ENCODE results near the gene ZFP28.

ZFP28 gene

DNA sequence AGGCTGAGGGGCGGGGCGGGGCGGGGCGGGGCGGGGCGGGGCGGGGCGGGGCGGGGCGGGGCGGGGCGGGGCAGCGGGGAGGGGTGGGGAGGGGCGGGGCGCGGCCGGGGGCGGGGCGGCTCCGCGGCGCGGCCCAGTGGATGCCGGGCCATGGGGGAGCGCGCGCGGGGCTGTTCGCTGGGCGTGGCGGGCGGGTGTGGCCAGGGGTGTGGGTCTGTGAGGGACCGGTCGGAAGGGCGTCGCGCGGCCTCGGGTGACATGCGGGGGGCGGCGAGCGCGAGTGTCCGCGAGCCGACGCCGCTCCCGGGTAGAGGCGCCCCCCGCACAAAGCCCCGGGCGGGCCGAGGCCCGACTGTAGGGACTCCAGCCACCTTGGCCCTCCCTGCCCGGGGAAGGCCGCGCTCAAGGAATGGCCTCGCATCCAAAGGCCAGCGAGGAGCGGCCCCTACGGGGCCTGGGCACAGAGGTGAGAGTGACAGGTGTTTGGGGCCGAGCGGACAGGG, at the start of gene ZFP28:
Gene ZFP28 (plus strand): TSS at position 188 of the 503 bp plus-strand sequence. CDS start 71 bp downstream, at position 259.
- no peaks in the 10 kb centered on the region for H3K4me1 ChIP-seq (ENCODE audit: insufficient read depth, low read length)
- peak within 1 kb of the TSS; percentile 89 for H3K9ac ChIP-seq (ENCODE audit: low read depth, low read length)
- H3K36me3 ChIP-seq (ENCODE audit: insufficient read depth, low read length), result no peaks in the 10 kb centered on the region
- peaks cover 3% of the 10 kb centered on the region; the same call in 1 of the 2 replicates for H3K9me3 ChIP-seq (ENCODE audit: control insufficient read depth, insufficient read depth, low read length)

GRCh38 chr19:56491399-56491798, 47.3 kb upstream of the ZFP28 start:
- Histone ChIP-seq H3K36me3 (ENCODE audit: insufficient read depth, low read length) (no peaks in the 10 kb centered on the region; the same call in 1 of the 2 replicates), H3K9me3 (ENCODE audit: control insufficient read depth, insufficient read depth, low read length) (peaks cover 6% of the 10 kb centered on the region; the same call in 1 of the 2 replicates), H3K9ac (ENCODE audit: low read depth, low read length) (no peak overlapping the region), H3K4me1 (ENCODE audit: insufficient read depth, low read length) (peaks cover 5% of the 10 kb centered on the region; the same call in 1 of the 2 replicates)

DNA sequence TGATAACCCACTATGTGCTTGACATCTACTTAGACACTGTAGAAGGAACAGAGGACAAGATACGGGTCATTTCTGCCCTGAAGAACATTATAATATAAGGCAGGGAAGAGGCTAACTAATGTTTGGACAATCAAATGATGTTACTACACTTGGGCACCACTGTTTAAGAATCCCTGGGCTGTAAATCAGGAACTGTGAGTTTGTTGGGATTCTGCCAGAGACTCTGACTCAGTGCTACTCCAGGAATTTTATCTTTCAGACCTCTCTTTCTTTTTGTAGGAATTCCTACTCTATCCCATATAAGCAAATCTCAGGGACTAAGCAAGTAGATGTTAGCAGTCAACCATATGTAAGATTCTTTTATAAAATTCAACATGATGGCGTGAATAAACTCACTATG, 34.2 kb upstream of the ZFP28 start:
- H3K36me3 ChIP-seq (ENCODE audit: insufficient read depth, low read length), result no peaks in the 10 kb centered on the region
- no peak overlapping the region for H3K9ac ChIP-seq (ENCODE audit: low read depth, low read length)
- no peaks in the 10 kb centered on the region for H3K4me1 ChIP-seq (ENCODE audit: insufficient read depth, low read length)
- H3K9me3 ChIP-seq (ENCODE audit: control insufficient read depth, insufficient read depth, low read length), result no peaks in the 10 kb centered on the region

- no peaks in the 10 kb centered on the region; the same call in 1 of the 2 replicates for H3K9me3 ChIP-seq (ENCODE audit: control insufficient read depth, insufficient read depth, low read length)
- H3K9ac ChIP-seq (ENCODE audit: low read depth, low read length), result peak within 1 kb of the TSS; percentile 85
- no peaks in the 10 kb centered on the region for H3K36me3 ChIP-seq (ENCODE audit: insufficient read depth, low read length)
These were observed 31.1 kb upstream of the ZFP28 start, which contains the start of gene ZNF471 for GRCh38 chr19:56507446-56508289. Gene ZNF471, plus strand, starts transcription at chr19:56507855. Its CDS starts 3,717 bp downstream, at chr19:56511572.

DNA sequence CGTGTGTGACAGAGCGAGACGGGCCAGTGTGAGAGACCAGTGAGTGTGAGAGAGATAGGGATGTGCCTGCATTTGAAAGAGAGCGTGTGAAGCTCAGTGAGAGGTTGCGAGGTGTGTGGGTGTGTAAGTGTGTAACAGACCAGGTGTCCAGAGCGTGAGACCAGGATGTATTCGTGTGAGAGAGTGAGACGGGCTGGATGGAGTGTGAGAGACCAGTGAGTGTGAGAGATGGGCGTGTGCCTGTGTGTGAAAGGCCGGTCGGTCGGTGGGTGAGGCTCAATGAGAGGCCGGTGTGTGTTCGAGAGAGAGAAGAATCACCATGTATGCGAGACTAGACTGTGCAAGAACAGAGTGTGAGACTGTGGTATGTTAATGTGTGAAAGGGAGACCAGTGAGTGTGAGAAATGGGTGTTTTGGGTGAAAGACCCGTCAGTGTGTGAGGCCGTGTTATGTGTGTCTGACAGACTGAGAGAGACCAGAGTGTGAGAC, 30.4 kb upstream of the ZFP28 start:
- peak overlapping the region; percentile 85 for H3K9ac ChIP-seq (ENCODE audit: low read depth, low read length)

More at GRCh38 chr19:56507446-56508289, 31.1 kb upstream of the ZFP28 start, which contains the start of gene ZNF471:
- no peaks in the 10 kb centered on the region for H3K4me1 ChIP-seq (ENCODE audit: insufficient read depth, low read length)

GRCh38 chr19:56525214-56525860, 13.4 kb upstream of the ZFP28 start:
- H3K36me3 ChIP-seq (ENCODE audit: insufficient read depth, low read length), result no peaks in the 10 kb centered on the region
- peaks cover 14% of the 10 kb centered on the region for H3K9me3 ChIP-seq (ENCODE audit: control insufficient read depth, insufficient read depth, low read length)
- no peaks in the 10 kb centered on the region for H3K4me1 ChIP-seq (ENCODE audit: insufficient read depth, low read length)
- H3K9ac ChIP-seq (ENCODE audit: low read depth, low read length), result no peak overlapping the region

More for the DNA sequence above, 30.4 kb upstream of the ZFP28 start:
- Histone ChIP-seq H3K9me3 (ENCODE audit: control insufficient read depth, insufficient read depth, low read length) (no peaks in the 10 kb centered on the region; the same call in 1 of the 2 replicates), H3K36me3 (ENCODE audit: insufficient read depth, low read length) (no peaks in the 10 kb centered on the region), H3K4me1 (ENCODE audit: insufficient read depth, low read length) (no peaks in the 10 kb centered on the region)

- H3K36me3 ChIP-seq (ENCODE audit: insufficient read depth, low read length), result no peaks in the 10 kb centered on the region
- no peaks in the 10 kb centered on the region for H3K4me1 ChIP-seq (ENCODE audit: insufficient read depth, low read length)
- H3K9me3 ChIP-seq (ENCODE audit: control insufficient read depth, insufficient read depth, low read length), result peaks cover 3% of the 10 kb centered on the region
- H3K9ac ChIP-seq (ENCODE audit: low read depth, low read length), result no peak overlapping the region; the same call in 1 of the 2 replicates
These were observed 1.3 kb upstream of the ZFP28 start for GRCh38 chr19:56537442-56537841.

DNA sequence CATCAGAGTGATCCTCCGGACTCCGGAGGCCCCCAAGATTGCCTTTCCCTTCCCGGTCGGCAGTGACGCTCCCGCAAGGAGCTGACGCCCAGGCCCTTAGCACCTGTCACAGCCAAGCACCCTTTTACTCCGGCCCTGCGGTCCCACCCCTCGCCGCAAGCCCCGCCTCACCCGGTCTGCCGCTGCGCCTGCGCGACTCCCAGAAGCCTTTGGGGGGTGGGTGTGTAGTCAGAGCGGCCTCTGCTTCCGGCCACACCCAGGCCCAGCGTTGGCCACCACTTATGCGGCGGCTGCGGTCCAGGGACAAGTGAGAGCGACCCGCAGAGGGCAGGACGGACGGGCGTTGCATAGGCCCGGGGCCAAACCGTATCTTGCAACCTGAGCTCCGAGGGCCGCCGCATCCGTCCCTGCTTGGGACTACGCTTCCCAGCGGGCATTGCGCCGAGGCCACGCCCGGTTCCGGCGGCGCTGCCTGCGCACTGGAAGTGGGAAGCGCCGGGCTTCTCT, 441 bp upstream of the ZFP28 start:
- Histone ChIP-seq H3K4me1 (ENCODE audit: insufficient read depth, low read length) (no peaks in the 10 kb centered on the region), H3K36me3 (ENCODE audit: insufficient read depth, low read length) (no peaks in the 10 kb centered on the region), H3K9ac (ENCODE audit: low read depth, low read length) (peak overlapping the region; percentile 84), H3K9me3 (ENCODE audit: control insufficient read depth, insufficient read depth, low read length) (peaks cover 3% of the 10 kb centered on the region; the same call in 1 of the 2 replicates)

GRCh38 chr19:56543776-56544175, 5.0 kb downstream of the ZFP28 start:
- H3K4me1 ChIP-seq (ENCODE audit: insufficient read depth, low read length), result no peaks in the 10 kb centered on the region
- H3K36me3 ChIP-seq (ENCODE audit: insufficient read depth, low read length), result no peaks in the 10 kb centered on the region
- no peaks in the 10 kb centered on the region; the same call in 1 of the 2 replicates for H3K9me3 ChIP-seq (ENCODE audit: control insufficient read depth, insufficient read depth, low read length)
- H3K9ac ChIP-seq (ENCODE audit: low read depth, low read length), result no peak overlapping the region

DNA sequence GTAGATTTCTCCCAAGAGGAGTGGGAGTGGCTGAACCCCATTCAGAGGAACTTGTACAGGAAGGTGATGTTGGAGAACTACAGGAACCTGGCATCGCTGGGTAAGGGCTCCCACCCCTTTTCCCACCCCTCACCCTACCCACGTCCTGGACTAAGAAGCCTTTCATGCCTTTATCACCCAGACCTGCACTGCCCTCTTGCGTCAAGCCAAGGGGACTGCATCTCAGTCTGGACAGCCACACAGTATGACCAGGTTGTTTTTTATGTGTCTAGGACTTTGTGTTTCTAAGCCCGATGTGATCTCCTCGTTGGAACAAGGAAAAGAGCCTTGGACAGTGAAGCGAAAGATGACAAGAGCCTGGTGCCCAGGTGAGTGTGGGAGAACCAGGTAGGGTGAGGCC, 8.8 kb downstream of the ZFP28 start:
- H3K9ac ChIP-seq (ENCODE audit: low read depth, low read length), result no peak overlapping the region
- peaks cover 12% of the 10 kb centered on the region for H3K36me3 ChIP-seq (ENCODE audit: insufficient read depth, low read length)
- H3K9me3 ChIP-seq (ENCODE audit: control insufficient read depth, insufficient read depth, low read length), result peaks cover 4% of the 10 kb centered on the region
- H3K4me1 ChIP-seq (ENCODE audit: insufficient read depth, low read length), result no peaks in the 10 kb centered on the region

DNA sequence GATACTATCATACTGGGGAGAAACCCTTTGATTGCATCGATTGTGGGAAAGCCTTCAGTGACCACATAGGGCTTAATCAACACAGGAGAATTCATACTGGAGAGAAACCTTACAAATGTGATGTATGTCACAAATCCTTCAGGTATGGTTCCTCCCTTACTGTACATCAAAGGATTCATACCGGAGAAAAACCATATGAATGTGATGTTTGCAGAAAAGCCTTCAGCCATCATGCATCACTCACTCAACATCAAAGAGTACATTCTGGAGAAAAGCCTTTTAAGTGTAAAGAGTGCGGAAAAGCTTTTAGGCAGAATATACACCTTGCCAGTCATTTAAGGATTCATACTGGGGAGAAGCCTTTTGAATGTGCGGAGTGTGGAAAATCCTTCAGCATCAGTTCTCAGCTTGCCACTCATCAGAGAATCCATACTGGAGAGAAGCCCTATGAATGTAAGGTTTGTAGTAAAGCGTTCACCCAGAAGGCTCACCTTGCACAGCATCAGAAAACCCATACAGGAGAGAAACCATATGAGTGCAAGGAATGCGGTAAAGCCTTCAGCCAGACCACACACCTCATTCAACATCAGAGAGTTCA, 15.6 kb downstream of the ZFP28 start:
- Histone ChIP-seq H3K9me3 (ENCODE audit: control insufficient read depth, insufficient read depth, low read length) (peaks cover 16% of the 10 kb centered on the region), H3K36me3 (ENCODE audit: insufficient read depth, low read length) (peaks cover 18% of the 10 kb centered on the region), H3K9ac (ENCODE audit: low read depth, low read length) (no peak overlapping the region), H3K4me1 (ENCODE audit: insufficient read depth, low read length) (no peaks in the 10 kb centered on the region)

DNA sequence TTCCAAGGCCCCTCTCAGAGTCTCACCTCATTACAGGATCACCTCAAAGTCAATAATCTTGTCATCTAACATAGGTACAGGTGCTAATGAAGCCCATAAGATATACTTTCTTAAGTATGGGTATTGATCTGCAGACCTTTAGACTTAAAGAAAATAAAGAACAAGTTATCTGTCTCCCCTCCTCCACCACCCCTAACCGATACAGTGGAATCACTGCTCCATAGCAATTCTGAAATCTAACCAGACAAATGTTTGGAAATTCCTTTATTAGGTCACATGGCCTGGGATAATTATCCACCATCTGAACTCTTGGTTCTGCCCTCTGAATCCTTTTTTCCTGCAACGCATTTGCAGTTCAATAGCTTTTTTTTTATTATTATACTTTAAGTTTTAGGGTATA, 24.0 kb downstream of the ZFP28 start:
- Histone ChIP-seq H3K4me1 (ENCODE audit: insufficient read depth, low read length) (no peaks in the 10 kb centered on the region), H3K9me3 (ENCODE audit: control insufficient read depth, insufficient read depth, low read length) (peaks cover 5% of the 10 kb centered on the region; the same call in 1 of the 2 replicates), H3K36me3 (ENCODE audit: insufficient read depth, low read length) (no peaks in the 10 kb centered on the region), H3K9ac (ENCODE audit: low read depth, low read length) (no peak overlapping the region)

DNA sequence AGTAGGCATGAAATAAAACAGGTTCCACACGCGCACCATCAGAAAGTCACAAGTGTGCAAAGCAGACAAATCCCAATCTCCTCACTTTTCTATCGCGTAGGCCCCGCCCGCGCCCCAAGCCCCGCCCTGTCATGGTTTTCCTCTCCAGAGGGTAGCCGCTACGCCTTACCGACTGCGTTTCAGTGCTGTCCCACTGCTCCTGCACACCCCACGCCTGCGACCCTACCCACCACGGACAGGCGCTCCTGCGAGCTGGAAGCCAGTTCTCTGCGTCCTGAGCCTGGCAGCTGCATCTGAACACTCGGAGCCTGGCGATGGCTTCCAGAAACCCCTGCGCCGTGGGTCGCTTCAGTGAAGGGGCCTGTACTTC, 28.1 kb downstream of the ZFP28 start:
- H3K9me3 ChIP-seq (ENCODE audit: control insufficient read depth, insufficient read depth, low read length), result peaks cover 19% of the 10 kb centered on the region
- H3K36me3 ChIP-seq (ENCODE audit: insufficient read depth, low read length), result peaks cover 7% of the 10 kb centered on the region; the same call in 1 of the 2 replicates
- H3K9ac ChIP-seq (ENCODE audit: low read depth, low read length), result peak overlapping the region; percentile 72
- H3K4me1 ChIP-seq (ENCODE audit: insufficient read depth, low read length), result no peaks in the 10 kb centered on the region

All from ES-I3 (cell line).